Stimulated activated CD8-positive, alpha-beta memory T cell treated with anti-CD3 and anti-CD28 coated beads, Interleukin-2, amount 100 ng/mL, for 48 hours (primary cell): ENCODE data around the gene HPD.

Experiments
- DNase-seq, 2 donors: peaks; one replicate each; pipeline ENCODE4 v3.0.0-alpha.2; 2020; ENCODE audit warnings: low read depth in 2 of 2

Gene HPD

DNA sequence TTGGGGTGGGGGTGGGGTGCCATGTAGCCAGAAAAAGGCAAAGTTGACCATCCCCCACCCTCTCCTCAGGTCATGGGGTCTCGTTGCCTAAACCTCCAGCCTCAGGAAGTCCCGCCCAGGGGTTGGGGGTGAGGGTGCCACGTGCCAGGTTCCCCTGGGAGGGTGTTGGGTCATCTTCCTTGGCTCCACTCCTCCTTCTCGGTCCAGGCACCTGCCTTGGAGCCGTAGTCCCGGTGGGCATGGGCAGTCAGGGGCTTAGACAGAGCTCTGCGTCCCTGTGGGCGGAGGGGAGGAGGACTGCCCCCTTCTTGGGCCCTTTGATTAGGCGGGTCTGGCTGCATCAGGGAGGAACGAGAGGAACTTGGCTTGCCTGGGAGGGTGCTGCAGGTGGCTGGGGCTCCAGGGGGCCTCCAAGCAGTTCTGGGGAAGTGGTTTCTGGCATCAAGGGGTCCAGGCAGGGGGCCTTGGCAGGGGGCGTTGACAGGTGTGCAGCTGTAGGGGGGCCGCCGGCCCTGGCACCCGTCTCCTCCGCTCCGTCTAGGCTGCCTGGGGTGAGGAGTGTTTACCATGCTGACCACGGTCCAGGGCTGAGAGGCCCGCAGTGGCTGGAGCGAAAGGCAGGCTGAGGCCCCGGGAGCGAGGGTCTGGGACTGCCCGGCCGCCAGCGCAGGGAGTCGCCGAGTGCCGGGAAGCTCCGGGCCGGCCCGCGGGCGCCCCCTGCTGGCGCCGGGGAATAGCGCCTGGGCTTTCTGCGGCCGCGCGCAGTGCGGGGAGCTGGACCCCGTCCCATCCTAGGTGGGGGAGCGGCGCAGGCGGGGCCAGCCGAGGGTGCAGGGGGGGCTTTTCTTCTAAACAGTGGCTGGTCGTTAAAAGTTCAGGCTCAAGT is 47.0 kb downstream of the HPD start:
- DNase-seq: peak in 1 of 2 donors; percentile 58

GRCh38 chr12:121810833-121811433 is 47.7 kb downstream of the HPD start:
- DNase-seq: no peak

DNA sequence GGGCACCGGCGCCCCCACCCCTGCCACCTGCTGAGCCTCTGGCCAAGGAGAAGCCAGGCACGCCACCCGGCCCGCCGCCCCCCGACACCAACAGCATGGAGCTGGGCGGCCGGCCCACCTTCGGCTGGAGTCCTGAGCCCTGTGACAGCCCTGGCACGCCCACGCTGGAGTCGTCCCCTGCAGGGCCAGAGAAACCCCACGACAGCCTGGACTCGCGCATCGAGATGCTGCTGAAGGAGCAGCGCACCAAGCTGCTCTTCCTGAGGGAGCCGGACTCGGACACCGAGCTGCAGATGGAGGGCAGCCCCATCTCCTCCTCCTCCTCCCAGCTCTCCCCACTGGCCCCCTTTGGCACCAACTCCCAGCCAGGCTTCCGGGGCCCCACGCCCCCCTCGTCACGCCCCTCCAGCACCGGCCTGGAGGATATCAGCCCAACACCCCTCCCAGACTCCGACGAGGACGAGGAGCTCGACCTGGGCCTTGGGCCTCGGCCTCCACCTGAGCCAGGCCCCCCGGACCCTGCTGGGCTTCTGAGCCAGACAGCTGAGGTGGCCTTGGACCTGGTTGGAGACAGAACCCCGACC is 48.3 kb downstream of the HPD start:
- DNase-seq: no peak

DNA sequence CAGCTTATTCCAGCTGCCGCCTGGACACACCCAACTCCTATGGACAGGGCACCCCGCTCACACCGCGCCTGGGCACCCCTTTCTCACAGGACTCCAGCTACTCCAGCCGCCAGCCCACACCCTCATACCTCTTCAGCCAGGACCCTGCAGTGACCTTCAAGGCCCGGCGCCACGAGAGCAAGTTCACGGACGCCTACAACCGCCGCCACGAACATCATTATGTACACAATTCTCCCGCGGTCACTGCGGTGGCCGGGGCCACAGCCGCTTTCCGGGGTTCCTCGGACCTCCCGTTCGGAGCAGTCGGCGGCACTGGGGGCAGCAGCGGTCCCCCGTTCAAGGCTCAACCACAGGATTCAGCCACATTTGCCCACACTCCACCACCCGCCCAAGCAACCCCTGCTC is 48.9 kb downstream of the HPD start:
- no peak for DNase-seq

DNA sequence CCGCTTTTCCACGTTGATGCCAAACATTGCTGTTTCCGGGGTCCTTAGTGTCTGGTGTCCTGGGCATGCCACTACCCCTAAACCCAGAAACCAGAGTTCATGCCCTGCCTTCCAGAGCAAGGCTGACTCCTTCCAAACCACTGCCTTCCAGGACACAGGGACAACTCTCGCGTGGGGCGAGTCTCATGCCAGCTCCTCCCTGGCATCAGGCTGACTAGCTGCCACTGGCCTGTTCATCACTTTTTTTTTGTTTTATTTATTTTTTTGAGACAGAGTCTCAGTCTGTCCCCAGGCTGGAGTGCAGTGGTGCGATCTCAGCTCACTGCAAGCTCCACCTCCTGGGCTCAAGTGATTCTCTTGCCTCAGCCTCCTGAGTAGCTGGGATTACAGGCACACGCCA is 50.0 kb downstream of the HPD start:
- DNase-seq: no peak

DNA sequence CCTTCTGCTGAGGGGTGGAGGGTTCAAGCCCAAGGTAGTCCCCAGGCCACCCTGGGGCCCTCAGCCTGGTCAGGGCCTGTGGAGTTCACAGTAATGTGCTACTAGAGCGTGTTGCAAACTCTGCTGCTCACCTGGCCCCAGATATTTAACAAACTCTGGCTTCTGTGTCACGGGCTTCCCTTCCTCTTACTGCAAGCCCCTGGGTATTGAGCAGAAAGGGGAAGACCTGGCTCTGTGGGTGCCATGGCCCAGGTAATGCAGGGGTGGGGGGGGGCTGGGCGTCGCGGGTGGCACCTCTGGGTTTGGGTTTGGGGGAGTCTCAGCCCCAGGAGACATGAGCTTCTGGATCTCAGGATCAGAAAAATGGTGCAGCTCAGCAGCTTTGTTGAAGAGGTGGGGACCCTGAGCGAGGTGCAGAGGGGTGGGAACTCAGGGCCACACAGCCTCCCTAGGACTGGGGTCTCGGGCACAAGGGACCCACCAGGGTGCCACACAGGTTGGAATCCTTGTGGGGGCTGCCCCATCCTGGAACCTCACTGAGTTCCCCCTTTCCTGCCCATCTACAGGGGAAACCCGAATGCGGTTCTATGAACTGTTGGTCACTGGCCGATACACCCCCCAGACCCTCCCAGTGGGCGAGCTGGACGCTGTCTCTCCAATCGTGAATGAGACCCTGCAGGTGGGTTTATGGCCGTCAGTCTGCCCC is 50.9 kb downstream of the HPD start:
- no peak for DNase-seq

GRCh38 chr12:121806546-121807423 is 51.9 kb downstream of the HPD start:
- DNase-seq: no peak

GRCh38 chr12:121806009-121806545 is 52.6 kb downstream of the HPD start:
- no peak for DNase-seq

- DNase-seq: no peak
These were observed 53.3 kb downstream of the HPD start for GRCh38 chr12:121805171-121806008.

- no peak for DNase-seq
These were observed 54.1 kb downstream of the HPD start for GRCh38 chr12:121804417-121805111.

DNA sequence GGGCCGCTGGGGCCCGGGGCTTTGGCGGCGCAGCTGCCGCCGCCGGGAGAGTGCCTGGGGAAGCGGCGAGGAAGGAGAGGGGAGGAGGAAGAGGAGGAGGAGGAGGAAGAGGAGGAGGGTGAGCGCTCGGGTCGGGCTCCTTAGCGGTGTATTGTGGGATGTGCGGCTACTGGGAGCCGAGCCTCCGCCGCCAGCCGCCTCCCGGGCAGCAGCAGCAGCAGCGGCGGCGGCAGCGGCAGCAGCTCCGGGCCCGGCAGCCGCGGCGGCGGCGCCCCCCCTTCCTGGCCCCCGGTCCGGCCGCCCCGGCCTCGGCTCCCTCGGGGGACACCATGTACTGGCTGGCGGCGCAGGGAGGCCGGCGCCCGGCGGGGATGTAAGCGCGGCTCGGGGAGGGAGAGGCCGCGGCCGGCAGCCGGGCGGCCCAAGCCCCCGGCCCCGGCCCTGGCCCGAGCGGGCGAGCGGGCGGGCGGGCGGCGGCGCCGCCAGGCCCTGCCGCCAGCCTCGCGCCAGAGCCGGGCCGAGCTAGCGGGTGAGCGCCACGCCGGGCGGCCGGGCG is 54.7 kb downstream of the HPD start, which contains the start of gene SETD1B:
SETD1B (plus strand) TSS at position 149 of the 556 bp plus-strand sequence. CDS start 729 bp downstream, outside the sequence.
- no peak for DNase-seq

DNA sequence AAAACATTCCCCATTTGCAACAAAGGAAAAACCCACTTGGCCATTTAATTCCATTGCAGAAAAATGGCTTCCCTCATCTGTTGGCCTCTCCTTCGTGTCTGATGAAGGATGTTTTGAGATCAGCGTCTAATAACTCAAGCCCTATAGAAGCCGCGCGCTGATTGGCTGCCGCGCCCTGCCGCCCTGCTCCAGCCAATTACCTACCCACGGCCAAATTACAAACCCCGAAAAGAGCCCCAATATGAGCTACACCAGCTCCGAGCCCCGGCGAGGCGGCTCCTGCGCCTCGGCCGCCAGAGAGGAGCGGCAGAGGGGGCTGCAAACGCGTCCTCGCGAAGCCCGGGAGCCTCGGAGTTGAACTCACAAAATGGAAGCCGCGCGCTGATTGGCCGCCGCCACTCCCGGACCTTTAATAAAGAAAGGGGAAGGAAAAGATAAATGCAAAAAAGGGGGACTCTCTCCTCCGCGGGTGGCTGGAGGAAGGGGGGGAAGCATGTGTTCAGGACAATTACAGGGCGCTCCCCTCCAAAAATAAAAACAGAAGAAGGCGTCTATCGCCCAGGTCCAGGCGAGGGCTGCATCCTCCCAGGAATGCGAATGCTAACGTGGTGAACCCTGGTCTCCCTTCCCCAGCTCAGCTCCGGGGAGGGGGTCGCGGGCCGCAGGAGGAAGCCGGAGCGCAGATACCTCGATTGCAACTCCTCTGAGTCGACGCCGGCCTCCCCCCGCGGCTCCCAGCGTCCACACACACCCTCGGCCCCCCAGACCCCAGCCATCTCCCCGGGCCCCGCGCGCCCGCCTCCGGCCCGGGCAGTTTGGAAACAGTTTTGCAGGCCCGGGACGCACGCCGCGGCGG is 55.6 kb downstream of the HPD start:
- peak; percentile 71 to 73 for DNase-seq

- no peak for DNase-seq
These were observed 56.2 kb downstream of the HPD start for GRCh38 chr12:121802485-121802842.

GRCh38 chr12:121801595-121802484 is 56.8 kb downstream of the HPD start:
- DNase-seq: no peak

- peak in 1 of 2 donors; percentile 57 for DNase-seq
These were observed 57.7 kb downstream of the HPD start for GRCh38 chr12:121800694-121801594.
